ENCODE measurements around the gene IFITM5.
"Not testable (repeated sequence)": the region's sequence is repeated elsewhere in the genome, so short reads cannot be mapped to it uniquely, and the experiment has no call there.

The IFITM5 gene

DNA sequence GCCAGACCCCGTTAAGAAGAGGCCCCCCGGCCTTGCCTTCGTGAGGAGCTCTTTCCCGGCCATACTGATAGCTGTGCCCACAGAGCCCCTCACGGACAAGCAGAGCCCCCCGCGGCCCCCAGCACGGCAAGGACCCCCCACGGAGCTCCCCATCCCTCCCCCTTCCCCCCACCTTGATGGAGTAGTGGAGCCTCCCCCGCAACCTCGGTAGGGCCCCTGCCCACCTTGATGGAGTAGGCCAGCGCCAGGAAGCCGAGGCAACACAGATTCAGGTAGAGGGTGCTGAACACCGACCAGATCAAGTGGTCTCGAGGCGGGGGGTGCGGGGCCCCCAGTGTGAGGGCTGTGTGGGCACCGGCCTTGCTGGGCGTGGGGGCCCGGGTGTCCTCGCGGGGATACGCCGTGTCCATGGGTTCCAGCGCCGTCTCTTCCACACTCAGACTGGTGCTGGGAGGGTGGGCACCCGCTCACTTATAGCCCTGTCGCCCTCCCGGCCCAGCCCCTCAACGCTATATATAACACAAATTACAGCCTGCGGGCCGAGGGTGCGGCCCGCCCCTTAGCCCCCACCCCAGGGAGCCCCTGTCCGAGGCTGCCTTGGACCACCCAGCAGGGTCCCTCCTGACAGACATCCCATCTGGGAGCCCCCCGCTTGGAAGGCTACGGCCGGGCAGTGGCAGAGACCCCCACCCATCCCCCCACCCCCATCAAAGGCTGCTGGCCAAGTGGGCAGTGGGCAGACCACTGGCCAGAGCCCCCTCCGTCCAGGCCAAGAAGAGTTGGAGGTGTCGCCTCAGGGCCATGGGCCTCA lies at the start of gene IFITM5:
Gene IFITM5, minus strand, starts transcription at position 446 of the 811 bp plus-strand sequence. Its CDS starts 36 bp downstream, at position 410.
- no peak for DNase-seq (ENCODE audit: low spot score)

DNA sequence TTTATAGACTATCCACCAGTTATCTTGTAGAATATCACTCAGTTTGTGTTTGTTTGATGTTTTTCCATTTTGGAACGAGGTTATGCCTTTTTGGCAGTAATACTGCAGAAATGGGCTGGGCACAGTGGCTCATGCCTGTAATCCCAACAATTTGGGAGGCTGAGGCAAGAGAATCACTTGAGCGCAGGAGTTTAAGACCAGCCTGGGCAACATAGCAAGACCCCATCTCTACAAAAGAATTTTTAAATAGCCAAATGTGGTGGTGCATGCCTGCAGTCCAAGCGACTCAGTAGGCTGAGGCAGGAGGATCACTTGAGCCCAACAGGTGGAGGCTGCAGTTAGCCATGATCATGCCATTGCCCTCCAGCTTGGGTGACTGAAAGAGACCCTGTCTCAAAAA lies 47.2 kb upstream of the IFITM5 start:
- DNase-seq (ENCODE audit: low spot score): no peak

DNA sequence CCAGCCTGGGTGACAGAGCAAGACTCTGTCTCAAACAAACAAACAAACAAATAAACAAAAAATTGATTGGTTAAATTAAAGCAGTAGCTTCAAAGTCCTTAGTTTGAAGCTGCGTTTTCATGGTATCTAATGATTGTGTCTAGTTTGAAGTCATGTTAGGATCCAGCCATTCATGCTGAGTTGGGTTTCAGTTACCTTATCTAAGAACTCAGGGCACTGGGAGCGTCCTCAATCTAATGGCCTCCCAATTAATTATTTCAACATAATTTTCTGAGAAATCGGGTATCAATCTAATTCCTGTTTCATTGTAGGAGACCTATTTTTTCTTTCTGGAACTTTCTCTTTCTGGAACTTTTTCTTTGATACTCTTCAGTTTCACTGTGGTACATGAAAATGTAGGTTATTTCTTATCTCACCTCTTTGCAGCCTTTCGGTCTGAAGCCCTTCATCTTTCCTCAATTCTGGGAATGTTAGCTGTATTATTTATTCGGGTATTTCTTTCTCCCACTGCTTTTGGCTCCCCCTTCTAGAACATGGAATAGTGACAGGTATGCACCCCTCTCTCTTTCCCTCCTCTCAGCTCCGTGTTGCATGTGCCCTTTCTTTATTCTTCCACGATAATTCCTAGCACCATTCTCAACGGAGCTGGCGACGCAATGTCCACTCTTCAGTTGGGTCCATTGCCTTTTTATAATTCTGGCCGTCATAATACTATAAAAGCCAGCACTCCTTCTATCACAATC lies 45.7 kb upstream of the IFITM5 start:
- DNase-seq (ENCODE audit: low spot score): no peak

DNA sequence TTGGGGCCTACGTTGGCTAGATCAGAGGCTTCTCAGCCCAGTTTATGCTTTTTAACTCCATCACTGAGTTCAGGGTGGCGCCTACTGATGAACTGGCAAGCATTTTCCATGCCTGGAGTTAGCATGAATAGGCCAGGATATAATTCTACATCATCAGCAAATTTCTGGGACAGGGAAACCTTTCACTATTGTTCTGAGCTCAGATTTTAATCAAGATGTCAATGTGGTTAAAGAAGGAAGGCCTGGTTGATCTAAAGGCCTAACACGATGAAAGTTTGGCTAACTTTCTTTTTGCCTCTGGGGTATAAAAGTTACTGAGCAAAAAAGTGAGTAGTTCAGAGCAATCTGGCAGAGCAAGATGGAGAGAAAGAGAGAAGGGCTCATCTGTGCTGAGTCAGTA lies 43.0 kb upstream of the IFITM5 start:
- no peak for DNase-seq (ENCODE audit: low spot score)

DNA sequence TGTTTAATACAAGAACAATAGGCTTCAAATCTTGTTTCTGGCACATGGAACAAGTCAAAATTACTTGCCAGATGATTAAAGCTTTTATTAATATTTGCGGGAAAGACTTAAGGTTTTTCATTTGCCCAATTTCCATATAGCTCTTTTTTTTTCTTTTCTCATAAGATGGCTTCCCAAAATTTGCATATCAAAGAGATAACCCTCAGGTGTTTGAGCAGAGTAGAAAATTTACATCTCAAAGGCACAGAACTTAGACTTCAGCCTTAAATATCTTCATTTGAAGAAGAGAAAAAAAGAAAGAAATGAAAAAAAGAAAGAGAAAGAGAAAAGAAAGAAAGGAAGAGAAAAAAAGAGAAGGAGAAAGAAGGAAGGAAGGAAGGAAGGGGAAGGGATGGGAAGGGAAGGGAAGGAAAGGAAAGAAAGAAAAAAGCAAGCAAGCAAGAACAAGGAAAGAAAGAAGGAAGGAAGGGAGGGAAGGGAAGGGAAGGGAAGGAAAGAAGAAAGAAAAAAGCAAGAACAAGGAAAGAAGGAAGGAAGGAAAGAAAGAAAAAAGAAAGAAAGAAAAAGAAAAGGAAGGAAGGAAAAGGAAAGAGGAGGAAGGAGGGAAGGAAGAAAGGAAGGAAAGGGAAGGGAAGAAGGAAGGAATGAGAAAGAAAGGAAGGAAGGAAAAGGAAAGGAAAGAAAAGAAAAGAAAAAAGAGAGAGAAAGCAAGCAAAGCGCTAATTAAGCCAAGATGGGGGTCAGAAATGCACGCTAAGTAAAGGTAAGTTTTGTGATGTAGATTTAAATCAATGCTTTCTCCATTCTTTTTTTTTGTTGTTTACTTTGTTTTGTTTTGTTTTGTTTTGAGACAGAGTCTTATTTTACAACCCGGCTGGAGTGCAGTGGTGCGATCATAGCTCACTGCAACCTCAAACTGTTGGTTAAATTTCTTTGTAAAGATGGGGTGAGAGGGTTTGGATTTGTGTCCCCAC lies 41.5 kb upstream of the IFITM5 start:
- DNase-seq (ENCODE audit: low spot score): no peak

DNA sequence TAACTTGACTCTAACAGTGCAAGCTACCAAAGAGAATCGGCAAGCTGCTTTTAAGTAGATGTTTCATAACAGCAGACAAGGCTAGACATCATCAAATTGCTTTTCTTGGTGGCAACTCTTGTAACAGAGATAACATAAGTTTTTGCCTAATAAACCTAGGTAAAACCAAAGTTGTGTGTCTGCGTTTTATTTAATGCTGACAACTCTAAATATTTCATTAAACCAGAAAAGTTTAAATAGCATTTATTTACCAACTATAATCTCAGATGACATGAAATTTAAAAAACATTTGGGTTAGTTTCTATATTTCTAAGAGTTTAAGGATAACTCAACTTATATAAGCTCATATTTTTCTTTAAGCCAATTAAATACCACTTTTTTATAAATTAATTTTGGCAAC lies 40.6 kb upstream of the IFITM5 start:
- no peak for DNase-seq (ENCODE audit: low spot score)

DNA sequence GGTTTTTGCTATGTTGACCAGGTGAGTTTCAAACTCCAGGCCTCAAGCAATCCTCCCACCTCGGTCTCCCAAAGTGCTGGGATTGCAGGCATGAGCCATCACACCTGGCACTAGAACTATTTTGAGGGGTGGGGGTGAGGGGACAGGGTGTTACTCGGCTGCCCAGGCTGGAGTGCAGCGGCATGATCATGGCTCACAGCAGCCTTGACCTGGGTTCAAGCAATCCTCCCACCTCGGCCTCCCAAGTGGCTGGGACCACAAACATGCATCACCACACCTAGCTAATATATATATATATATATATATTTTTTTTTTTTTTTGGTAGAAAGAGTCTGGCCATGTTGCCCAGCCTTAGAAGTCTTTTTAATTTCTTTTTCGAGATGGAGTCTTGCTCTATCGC lies 38.4 kb upstream of the IFITM5 start:
- DNase-seq (ENCODE audit: low spot score): no peak

DNA sequence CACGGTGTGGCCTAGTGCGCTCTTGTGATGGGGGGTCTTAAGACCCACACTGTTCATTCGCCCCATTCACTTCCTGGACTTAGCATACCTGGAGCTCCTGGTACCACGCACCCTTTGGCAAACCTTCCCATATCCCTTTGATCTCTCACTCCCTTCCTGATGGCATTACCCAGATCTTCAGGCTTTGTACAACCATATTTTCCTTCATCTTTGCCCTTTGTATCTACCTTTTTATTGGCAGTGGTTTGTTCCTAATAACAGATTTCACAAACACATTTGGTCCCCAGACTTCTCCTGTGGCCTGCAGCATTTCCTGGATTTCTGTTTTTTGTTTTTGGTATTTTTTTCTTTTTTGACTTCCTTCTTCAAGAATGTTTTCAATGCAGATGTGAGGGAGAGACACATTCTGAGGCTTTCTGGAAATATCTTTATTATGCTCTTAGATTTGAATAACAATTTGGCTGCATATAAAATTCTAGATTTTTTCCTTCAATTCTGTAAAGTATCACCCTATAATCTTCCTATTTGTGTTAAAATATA lies 37.4 kb upstream of the IFITM5 start:
- DNase-seq (ENCODE audit: low spot score): no peak

DNA sequence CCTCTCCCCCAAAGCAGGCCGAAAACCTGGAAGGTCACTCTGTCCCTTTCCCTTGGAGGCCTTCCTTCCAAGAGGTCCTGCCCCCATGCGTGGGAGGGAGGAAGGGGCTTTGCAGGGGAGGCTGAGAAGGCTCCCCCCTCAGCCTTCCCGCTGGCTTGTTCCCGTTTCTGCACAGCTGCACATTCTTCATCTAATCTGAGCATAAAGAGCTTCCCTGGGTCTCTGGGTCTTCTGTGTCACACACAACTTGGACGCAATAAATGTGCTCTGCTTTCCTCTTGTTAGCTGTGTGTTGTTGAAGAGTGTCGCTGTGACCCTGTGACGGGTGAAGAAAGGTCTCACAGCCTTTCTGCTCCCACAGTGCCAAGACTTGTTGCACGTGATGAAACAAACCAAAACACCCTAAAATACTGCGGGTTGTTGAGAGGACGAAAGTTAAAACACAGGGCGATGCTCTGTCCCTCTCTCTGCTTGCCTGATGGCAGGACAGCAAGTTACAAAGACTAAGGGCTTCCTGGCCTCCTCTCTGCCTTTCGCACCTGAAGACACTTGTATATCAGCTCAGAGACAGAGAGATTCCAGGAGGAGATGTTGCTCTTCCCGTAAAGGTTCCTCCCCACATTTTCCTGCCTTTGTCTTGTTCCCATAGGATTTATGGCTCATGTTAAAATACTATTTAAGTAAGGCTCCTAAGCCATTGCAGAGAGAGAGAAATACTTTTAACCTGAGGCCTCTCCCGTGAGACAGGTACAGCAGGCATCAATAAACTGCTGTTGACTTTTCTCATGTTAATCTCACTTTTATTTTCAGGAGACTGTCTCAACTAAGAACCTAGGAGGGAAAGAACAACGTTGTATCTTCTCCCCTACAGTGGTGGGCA lies 36.7 kb upstream of the IFITM5 start:
- no peak for DNase-seq (ENCODE audit: low spot score)

DNA sequence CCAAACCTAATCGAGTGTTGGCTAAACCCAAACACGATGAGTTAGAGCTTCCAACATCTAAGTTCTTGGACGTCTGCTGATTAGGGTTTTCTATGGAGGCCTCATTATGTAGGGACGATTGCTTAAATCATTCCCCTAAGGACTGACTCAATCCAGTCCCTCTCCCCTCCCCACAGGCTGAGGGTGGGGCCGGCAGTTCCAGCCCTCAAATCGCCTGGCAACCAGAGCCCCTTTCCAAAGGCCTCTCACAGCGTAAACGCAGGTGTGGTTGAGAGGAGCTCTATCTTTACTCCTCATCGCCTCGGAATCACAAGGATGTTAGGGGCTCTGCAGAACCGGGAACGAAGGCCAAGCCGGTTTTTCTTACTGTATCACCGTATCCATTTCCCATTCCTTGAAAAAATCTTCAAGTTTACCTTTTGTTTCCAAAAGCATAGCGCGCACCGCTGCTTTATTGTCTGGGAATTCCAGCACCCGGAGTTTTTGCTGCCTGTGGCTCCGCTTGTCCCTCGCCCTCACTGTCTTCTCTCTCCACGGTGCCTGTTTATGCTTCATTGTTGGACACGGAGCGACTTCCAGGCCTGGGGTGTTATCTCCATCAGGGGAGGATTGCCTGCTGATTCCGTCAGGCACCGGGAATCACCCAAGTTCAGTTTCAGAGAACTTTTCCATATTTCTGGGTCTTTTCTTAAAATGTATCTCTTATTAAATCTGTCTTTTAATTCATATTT lies 35.1 kb upstream of the IFITM5 start:
- DNase-seq (ENCODE audit: low spot score): no peak

DNA sequence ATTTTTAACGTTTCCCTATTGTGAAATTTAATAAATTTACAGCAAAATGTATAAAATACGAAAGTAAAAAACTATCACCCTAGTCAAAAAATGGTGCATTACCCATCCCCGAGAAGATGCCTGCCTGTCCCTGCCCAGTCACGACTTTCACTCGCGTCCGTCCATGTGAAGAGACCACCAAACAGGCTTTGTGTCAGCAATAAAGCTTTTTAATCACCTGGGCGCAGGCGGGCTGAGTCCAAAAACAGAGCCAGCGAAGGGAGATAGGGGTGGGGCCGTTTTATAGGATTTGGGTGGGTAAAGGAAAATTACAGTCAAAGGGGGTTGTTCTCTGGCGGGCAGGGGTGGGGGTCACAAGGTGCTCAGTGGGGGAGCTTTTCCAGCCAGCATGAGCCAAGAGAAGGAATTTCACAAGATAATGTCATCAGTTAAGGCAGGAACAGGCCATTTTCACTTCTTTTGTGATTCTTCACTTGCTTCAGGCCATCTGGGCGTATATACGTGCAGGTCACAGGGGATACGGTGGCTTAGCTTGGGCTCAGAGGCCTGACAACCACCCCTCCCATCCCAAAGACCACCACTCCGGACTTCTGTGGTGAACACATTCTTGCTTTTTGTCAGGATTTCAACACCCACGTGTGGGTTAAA lies 34.4 kb upstream of the IFITM5 start:
- not testable (repeated sequence) for DNase-seq (ENCODE audit: low spot score)

DNA sequence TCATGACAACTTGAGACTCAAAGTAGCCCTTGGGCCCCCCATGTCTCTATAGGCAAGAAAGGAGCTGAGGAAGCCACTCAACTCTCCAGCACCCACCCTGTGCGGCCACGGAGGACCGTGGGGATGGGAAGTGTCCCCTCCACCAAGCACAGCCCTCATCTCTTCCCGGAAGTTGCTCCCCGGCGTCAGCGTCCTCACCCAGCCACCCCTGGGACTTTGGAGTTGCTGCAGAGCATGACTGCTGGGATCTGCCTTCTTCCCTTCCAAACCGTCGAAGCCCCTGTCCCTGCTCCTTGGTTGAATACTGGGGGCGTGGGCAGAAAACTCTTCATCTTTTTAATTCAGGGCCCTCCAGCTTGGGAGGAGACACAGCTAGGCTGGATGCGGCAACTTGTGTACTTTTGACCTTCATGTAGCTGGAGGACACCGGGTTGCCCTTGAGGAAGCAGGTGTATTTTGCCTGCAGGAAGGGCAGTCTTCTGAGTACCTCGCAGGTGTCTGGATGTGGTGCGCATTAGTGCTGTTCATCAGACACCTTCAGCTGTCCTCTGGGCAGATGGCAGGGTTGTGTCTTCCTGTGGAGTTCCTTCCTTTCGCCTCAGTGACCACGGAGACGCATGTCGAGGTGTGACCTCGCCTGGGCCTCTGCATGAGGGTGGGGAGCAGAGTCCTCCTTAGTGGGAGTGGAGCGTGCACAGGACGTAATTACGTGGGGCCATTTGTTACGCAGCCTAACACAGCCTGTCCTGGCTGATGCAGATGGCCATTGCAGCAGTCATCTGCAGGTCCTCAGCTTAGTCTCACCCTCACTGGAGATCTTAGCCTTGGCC lies 33.5 kb upstream of the IFITM5 start:
- DNase-seq (ENCODE audit: low spot score): no peak

DNA sequence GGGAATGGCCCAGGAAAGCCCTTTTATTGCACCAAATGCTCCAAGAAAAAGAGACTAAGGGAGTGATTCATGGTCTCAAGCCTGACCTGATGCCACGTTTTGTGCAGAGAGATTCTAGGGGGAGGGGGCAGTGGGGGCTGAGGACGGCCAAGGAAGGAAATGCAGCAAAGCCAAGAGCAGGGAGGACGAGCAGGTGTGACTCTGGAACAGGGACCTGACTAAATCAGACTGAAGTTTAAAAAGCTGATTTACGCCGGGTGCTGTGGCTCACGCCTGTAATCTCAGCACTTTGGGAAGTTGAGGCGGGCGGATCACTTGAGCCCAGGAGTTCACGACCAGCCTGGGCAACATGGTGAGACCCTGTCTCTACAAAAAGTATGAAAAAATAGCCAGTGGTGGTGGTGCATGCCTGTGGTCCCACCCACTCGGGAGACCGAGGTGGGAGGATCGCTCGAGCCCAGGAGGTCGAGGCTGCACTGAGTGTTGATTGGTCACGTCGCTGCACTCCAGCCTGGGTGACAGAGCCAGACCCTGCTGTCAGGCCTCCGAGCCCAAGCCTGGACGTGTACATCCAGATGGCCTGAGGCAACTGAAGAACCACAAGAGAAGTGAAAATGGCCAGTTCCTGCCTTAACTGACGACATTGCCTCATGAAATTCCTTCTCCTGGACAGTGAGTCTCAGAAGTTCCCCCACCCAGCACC lies 32.2 kb upstream of the IFITM5 start:
- DNase-seq (ENCODE audit: low spot score): no peak

DNA sequence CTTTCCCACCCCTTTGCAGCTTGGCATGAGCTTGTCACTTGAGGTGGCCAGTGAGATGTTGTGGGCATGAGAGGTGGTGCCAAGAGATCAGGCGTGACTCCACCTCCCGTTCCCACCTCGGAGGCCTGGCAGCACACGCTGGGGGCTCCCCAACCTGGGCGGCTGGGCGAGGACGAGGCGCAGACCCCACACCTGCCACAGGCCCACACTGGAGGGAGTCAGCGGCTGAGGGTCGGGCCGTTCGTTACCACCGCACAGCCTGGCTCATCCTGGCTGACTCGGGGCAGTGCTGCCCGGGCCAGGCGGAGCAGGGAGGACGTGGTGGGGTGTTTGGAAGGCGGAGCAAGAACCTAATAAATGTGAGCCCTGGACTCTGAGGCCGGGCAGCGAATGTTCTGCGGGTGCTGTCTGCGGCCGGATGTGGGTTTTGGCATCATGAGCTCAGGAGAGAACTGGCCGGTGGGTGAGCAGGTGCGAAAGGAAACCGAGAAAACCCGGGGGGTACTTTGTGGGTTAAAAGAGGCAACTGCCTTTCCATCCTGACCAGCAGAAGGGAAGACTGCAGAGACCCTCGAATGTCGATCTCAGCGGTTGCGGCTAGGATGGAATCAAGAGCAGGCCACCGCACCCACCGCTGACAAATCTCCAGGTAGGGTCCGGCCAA lies 31.5 kb upstream of the IFITM5 start:
- DNase-seq (ENCODE audit: low spot score): no peak

DNA sequence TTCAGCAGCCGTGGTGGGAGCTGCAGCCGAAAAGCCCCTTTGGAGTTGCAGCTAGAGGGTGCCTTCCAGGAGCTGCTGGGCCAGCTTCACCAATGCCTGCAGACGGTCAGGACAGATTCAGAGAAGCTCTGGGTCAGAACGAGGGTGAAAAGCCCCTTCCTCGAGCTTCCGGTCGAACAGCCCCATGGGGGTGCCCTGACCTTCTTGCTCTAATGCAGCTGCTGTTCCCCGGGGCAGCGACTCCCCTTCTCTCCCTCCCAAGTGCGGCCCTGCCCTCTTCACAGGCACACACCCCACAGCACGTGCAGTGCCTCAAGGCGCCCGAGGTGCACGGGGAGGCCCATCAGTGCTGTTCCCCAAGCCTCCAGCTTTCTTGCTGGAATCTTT lies 31.0 kb upstream of the IFITM5 start:
- DNase-seq (ENCODE audit: low spot score): no peak

DNA sequence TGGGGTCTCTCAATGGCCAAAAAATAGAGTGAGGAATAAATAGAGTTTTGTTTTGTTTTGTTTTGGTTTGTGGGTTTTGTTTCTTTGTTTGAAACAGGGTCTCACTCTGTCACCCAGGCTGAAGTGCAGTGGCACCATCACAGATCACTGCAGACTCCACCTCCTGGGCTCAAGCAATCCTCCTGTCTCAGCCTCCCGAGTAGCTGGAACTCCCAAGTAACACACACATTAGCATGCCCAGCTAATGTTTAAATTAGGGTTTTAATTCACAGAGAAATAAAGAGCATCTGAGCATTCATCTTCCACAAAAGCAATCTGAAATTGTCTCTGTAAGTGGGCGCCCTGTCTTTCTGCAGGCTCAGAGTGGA lies 30.5 kb upstream of the IFITM5 start:
- no peak for DNase-seq (ENCODE audit: low spot score)

DNA sequence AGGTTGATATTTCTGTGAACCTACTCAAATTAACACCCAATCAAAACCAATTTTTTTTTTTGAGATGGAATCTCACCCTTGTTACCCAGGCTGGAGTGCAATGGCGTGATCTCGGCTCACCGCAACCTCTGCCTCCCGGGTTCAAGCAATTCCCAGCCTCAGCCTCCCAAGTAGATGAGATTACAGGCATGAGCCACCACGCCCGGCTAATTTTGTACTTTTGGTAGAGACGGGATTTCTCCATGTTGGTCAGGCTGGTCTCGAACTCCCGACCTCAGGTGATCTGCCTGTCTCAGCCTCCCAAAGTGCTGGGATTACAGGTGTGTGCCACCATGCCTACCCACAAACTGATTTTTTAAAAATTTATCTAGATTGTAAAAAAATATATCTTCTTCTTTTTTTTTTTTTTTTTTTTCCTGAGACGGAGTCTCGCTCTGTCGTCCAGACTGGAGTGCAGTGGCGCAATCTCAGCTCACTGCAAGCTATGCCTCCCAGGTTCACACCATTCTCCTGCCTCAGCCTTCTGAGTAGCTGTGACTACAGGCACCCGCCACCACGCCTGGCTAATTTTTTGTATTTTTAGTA lies 29.3 kb upstream of the IFITM5 start:
- DNase-seq (ENCODE audit: low spot score): not testable (repeated sequence)

Data from AG08396 (cell line).